ENCODE results near the gene THEMIS.
"Not testable (repeated sequence)": the region's sequence is repeated elsewhere in the genome, so short reads cannot be mapped to it uniquely, and the experiment has no call there.

Gene THEMIS, protein sequence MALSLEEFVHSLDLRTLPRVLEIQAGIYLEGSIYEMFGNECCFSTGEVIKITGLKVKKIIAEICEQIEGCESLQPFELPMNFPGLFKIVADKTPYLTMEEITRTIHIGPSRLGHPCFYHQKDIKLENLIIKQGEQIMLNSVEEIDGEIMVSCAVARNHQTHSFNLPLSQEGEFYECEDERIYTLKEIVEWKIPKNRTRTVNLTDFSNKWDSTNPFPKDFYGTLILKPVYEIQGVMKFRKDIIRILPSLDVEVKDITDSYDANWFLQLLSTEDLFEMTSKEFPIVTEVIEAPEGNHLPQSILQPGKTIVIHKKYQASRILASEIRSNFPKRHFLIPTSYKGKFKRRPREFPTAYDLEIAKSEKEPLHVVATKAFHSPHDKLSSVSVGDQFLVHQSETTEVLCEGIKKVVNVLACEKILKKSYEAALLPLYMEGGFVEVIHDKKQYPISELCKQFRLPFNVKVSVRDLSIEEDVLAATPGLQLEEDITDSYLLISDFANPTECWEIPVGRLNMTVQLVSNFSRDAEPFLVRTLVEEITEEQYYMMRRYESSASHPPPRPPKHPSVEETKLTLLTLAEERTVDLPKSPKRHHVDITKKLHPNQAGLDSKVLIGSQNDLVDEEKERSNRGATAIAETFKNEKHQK

DNA sequence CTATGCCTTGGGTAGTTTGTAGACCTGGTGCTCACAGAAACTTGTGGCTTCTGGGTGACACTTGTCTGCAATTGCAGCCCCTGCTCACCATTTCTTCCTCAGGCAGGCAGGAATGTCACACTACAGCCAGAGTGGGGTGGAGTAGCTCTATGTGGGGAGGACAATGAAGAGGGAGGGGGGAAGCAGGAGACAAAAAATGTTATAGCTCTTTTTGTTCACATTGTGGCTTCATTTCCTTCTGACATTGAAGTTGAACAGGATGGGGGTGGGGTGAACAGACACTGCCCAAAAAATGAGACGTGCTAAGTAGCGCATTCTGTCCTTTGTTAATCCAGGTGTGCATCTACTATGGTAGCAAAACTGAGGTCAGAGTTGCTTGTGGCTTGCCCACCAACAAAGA is at the start of gene THEMIS:
TSS of gene THEMIS (minus strand) at position 124 of the 400 bp plus-strand sequence. CDS start 126 bp downstream, outside the sequence.
- peak; percentile 27 for DNase-seq

DNA sequence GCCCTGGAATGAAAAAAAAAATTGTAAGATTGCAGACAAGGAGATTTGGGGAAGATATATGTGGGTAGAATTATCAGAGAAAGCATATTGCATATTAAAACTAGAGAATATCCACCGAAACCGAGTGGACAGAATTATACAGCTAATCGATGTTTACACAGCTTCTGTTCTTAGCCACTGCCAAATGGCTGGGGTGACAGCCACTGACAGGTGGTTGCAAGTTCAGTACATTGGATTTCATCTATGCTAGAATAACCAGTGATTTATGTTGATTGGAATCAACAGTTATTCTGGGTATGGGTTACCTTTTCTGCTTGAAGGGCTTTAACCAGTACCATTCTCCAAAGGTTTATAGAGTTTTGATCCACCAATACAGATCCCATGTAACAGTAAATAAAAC is 48.4 kb upstream of the THEMIS start:
- no peak for DNase-seq

DNA sequence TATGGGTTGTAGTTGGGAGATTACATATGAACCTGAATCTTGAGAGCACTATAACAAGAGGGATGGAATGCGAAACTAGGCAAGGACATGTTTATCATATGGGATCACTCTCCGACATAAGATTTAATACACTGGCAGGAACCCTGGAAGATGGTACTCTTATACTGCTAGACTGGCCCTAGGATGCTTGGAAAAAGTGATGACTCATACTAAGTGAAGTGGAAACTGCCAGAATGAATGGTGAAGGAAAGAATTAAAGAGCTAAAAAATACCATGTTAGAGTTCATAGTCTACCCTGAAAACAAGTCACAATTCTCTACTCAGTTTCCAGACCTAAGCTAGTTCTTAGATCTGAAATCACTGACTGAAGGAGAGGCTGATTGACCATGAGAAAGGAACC is 45.5 kb upstream of the THEMIS start:
- no peak for DNase-seq

DNA sequence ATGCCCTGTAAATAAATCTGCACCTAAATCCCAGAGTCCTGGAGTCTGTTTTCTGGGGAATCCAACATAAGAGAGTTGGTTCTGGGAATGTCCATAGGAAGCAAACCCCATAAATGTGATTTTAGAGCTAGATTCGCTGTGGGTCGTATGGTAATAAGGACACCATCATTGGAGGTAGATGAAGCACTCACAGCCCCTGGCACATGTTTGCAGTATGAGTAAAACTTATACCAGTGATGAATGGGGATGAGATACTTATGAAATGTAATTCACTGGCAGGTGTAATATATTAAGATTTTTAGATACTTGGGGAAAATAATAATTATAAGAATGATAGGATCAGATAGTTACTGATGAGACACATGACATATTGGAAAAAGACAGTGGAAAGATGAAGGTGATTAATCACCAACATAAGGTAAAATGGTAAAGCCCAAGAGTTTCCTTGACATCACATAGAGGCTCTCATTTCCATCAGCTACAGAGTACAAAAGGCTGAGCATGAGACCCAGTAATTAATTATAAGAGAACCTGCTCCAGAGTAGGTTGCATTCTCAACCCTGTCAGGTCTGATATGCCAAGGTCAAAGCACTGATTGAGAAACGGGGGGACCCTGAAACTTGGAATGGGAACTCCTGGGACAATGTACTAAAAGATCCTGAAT is 44.7 kb upstream of the THEMIS start:
- DNase-seq = no peak

DNA sequence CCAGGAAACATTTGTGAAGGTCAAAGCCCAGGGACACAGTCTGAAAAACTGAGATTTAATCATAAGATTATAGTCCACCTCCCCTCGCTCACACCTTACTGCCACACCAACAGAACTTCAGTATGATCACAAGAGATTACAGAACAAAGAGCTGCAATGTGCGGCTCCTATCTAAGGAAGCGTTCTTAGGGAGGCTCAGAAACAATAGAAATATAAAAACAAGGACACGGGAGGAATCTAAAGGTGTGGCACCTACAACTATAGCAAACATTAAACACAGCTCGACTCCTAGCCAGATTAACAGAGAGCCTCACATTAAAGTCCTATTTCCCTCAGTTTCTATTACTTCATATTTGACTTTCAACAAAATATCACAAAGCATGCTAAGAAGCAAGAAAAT is 40.4 kb upstream of the THEMIS start:
- no peak for DNase-seq

DNA sequence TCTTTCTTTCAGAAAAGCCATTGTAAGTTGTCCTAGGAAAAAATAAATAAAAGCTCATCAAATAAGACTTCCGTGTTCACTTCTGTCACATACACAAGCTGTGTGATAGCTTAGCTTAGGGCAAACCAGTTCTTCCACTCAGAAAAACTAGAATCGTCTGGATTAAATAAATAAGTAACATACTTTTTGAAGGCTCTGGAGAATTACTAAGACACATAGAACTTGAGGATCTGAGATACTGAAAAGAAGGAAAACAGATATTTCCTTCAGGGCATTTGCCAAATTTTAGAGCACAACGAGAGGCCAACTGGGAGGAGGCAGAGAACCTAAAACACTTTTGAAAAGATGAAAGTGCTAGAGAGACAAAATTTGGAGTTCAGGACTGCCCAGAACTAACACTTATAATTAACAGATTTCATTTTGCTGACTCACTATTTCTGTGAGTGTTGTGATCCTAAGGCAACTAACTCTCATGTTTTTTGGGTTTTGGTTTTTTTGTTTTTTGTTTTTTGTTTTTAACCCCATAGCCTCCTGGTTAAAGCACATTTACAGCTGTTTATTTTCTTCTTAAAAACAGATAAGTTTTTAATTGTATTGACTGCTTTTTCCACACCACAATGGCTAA is 38.7 kb upstream of the THEMIS start:
- no peak for DNase-seq

DNA sequence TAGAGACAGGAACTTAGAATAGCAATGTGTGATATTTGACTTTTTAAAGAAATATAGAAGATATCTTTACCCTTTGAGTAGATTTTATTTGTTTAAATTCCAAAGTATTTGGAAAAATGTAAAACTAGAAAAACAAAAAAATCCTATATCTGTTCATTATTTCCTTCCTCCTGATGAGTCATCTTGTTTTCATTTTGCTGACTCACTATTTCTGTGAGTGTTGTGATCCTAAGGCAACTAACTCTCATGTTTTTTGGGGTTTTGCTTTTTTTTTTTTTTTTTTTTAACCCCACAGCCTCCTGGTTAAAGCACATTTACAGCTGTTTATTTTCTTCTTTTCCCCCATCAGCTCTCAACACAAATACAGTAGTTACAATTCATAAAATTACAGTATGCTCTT is 37.8 kb upstream of the THEMIS start:
- DNase-seq = no peak

DNA sequence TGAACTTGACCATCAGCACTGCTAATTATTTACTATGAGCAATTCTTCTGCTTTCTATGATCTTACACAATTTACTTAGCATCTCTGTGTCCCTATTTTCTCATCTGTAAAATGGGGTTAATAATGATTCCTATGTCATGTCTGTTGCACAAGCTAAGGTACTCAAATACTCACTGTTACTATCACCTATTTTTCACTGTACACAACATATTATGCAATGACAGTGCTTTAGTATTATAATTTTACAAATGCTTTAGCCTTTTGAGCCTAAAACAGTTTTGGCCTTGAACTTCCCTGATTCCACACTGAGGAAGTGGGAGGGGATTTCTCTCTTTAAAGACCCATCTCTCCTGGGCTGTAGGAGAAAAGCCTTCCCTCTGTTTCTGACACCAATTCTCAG is 36.9 kb upstream of the THEMIS start:
- DNase-seq = no peak

DNA sequence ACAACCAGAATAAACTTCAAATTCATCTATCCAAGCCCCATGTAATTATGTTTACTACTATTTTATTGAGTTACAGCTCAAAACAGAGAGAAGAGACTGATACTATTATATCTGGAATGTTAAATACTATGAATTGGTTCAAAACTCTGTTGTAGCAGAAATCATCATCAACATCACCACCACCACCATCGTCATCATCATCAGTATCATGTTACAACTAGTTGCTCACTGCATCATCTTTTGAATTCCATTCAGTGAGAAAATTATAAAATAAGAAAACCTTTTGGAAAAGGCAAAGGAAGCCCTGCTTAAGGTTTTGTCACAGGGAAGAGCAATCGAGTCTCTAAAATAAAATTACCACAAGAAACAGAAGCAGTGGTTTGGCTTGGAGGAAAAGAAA is 36.2 kb upstream of the THEMIS start:
- no peak for DNase-seq

DNA sequence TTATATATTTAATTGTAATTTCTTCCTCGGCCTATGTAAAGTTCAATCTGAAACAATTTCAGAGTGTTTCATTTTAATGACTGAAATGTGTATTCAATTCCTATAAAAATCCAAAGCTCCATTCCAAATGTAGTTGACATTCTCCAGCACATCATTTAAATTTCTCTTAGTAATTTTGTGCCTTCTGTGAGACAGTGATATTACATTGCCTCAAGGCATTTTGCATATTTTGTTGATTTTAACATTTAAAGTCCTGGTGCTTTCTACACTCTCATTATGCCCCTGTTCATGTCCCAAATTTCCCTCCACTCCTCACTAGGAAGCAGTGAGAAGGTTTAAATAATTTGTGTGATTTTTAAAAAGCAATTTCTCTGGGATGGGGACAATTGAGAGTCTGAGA is 34.1 kb upstream of the THEMIS start:
- DNase-seq = no peak

DNA sequence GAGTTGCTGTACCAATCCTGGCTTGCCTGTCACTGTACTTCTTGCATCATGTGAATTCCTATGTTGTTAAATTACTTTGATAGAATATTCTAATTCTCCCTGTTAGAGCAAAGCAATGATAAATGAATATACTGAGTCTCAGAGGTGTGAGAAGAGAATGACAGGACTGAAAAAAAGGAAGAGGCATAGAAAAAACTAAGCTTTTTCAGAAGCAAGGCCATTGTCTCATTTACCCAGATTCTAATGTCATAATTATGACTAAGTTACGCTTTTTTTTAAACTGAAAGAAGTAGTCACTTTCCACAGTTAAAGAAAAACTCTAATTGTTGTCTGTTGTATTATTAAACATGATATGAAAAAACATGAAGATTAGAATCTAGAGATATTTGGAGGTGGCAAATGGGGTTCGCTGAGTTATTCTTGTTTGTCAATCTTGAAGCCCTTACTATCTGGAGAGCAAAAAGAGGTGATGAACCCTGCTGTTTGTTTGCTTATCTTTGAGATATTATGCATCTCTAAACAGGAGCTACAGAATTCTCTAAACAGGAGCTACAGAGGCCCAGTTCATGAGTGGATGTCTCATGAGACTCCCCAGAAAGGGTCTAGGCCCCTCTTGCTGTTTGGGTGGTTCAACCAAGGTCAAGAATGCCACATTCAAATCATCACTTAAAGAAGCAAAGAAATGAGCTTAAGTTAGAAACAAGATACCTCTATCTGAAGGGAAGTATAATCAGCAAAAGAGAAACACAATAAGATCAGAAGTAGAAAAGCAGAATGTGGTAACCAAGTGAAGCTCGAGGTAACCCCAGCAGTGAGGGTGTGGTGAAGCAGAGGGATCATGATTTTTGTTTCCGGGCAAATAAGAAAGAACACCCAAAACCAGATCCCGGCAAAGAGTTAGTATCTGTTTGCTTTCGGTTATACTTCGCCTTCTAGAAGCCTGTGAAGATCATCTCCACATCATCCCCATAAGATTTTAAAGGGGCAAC is 33.3 kb upstream of the THEMIS start:
- peak; percentile 44 for DNase-seq

DNA sequence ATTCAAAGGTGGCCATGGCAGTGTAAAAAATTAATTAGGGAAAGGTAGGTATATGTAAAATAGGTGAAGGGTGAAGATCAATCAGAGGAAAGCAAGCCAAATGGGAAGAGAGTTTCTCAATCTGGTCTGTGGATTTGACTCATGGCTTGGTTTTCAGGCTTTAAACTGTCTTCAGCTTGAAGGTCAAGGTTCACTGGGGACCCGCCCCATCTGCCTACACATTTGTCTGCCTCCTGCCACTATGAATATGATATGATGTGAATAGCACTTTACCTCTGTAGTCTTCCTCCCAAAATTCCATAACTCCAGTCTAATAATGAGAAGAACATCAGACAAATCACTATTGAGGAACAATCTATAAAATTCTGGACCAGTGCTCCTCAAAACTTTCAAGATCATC is 32.3 kb upstream of the THEMIS start:
- no peak for DNase-seq

DNA sequence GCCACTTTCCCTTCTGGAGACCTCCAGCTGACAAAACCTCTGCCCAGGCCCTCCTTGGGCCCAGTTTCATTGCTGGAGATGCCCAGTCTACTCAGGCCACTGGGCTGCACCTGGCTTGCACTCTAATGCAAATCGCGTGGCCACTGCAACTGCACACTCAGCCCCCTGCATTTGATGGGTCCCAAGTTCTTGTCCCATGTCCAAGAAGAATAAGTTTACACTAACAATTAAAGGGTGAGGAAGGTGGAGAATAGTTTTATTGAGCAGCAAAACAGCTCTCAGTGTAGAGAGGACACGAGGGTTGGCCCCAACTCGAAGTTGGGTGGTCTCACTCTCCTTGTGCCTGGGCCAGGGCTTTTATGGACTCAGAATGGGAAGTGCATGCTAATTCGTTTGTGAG is 31.9 kb upstream of the THEMIS start:
- no peak for DNase-seq

DNA sequence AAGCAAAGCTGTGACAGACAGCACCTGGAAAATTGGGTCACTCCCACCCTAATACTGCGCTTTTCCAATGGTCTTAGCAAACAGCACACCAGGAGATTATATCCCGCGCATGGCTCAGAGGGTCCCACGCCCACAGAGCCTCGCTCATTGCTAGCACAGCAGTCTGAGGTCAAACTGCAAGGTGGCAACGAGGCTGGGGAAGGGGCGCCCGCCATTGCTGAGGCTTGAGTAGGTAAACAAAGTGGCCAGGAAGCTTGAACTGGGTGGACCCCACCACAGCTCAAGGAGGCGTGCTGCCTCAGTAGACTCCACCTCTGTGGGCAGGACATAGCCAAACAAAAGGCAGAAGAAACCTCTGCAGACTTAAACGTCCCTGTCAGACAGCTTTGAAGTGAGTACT is 25.6 kb upstream of the THEMIS start:
- not testable (repeated sequence) for DNase-seq

DNA sequence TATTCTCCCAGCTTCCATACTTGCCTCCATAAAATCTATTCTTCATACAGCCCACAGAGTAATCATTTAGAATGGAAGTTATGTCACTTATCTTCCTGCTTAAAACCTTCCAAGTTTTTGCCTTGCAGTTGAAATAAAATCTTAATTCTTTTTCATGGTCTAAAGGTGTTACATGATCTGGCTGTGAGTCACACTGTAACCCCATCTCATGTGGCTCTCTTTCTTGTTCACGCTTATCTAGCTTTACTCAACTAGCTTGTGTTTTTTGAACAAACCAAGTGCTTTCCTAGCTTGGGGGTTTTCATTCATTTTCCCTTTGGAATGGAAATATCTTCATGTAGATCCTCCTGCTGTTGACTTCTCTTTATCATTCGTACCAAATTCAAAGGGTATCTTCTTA is 23.6 kb upstream of the THEMIS start:
- DNase-seq = no peak

DNA sequence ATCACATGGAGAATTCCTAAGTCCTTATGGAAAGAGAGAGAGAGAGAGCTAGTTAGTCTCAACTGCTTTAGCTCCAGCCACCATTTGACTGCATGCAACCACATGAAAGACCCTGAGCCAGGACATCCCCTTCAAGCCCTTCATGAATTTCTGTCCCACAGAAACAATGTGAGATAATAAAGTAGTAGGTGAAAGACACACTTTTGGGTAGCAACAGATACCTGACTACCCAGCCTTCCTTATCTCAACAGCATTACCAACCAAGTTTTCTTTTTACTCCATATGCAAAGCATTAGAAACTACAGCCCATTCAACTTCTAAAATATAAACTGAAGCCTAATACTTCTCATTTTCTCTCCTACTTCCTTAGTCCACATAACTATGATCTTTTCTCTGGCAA is 23.2 kb upstream of the THEMIS start:
- no peak for DNase-seq

DNA sequence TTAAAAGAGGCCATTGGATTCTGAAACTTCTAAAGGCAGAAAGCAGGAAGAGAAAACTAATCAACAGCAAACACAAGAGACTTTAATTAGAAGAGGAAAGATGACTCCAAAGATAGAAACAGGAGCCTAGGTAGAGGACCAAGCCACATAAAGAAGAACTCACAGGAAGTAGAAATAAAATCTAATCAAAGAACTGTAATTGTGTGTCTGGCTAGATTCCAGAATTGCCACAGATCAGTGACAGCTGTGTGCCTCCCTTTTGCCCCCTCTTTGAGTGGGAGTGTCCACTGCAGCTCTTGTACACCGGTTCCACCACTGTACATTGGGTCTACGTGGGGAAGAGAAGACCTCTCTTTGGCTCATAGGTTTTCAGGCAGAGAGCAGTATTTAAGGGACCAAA is 22.3 kb upstream of the THEMIS start:
- DNase-seq = no peak

DNA sequence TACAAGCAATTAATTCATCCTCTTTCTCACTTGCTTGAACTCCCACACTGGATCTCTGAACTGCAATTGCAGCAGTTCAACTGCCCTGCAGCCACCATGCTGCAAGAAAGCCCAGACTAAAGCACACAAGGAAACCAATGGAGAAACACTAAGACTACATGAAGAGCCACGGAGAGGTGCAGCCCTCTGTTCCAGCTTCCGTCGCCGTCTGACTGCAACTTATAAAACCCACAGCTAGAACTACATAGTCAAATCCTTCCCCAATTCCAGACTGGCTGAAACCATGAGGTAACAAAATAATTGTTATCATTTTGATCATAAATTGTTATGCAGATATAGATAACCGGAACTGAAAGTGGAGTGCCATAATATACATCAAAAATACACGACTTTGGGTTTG is 21.1 kb upstream of the THEMIS start:
- no peak for DNase-seq

DNA sequence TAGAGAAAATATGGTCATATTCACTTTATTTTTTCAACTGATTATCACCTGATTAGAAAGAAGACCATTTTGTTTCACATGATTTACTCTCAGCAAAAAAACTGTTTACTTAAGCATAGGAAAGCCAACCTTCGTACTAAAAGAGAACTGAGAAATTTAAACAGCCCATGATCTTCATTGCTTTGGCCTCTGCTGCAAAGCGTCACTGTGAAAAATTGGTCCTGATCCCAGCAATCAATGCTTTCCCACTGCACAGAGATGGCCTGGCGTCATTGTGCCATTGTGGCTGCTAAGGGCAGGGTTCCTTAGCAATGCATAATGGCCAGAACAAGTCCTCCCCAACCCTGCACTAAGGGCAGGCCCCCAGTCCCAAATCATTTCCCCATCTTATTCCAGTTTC is 19.9 kb upstream of the THEMIS start:
- no peak for DNase-seq

DNA sequence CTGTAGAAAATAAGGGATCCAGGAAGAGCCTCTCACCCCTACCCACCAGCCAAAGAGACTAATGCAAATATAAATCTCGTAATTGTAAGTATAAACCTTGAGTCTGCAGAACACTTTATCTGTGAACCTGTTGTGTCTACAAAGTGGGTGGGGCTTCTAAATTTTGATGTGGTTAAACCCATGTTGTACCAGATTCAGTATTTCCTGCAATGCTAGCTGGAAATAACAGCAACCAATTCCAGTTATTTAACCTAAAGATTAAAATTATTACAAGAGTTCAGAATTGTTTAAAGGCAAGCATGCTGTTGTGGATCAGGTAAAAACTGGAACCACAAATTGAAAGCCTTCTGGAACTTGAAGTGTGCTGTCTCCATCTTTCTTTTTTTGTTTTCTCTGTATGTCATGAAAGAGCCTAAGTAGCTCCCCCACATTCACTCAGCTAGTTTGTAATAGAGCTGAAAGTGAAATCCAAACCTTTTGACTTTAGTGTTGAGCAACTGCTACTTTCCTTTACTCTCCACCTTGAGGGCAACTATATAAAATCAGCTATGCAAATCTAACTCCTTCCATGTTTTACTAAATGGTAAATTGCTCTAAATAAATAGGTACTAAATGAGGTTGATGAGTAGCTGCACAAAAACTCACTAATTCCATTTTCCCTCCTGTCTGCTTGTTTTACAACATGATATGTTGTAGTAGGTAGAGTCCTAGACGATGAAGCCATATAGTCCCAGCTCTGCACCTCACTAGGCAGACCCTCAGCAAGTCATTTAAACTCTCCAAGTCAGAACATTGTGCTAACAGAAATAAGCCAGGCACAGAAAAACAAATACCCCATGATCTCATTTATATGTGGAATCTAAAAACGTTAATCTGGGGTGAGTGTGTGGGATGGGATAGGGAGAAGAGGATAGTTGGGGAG is 17.9 kb upstream of the THEMIS start:
- DNase-seq = no peak

DNA sequence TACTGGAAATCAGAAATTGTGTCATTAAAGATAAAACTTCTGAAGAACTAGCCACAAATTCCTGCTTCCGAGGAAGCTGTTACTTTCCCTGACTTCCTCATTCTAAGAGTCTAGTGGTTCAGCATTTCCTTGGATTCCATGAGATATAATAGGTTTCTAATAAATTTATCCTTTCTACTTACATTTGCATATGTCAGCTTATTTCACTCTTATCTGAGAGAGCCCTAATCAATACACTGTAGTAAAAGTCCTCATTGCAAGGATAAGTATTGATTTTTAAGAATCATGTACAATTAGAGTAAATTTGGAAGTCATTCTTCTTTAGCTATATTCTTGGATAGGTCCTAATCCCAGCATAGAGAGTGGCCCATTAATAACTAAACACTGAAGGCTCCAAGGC is 16.9 kb upstream of the THEMIS start:
- no peak for DNase-seq
